Umbilical cord (tissue), 1 donor: ENCODE results near the gene FANCG. TPM values are rescaled to one million over a fixed set of nuclear protein-coding genes. Genes with fewer than 3 reads are reported as not detected.

Experiments used
- total RNA-seq: library from RNA; depleted of rRNA; stranded (reverse); fragments of >200 nt; gene quantifications from one replicate; pipeline ENCODE4 v1.2.3, GENCODE V29; 2014; ENCODE audit warnings: low replicate concordance; ENCODE audit not compliant: insufficient read depth

FANCG gene
- total RNA-seq, 1 donor from 2014 or later, result 24.8 TPM

Other genes starting within 250 kb of the FANCG start
- gene PHF24, start 121.7 kb downstream of the FANCG start, total RNA-seq, result 1.9 TPM
- 28.6 TPM for gene DNAJB5, start 90.2 kb downstream of the FANCG start, total RNA-seq
- gene VCP, start 7.3 kb downstream of the FANCG start, total RNA-seq, result 187 TPM
- gene PIGO, start 16.6 kb upstream of the FANCG start, total RNA-seq, result 3.9 TPM
- 49.1 TPM for gene STOML2, start 23.2 kb upstream of the FANCG start, total RNA-seq
- gene ATOSB, start 35.9 kb upstream of the FANCG start, total RNA-seq, result 10.8 TPM
- gene UNC13B, start 82.1 kb upstream of the FANCG start, total RNA-seq, result 12.0 TPM